ENCODE data around the gene PAEP. TPM values are rescaled to one million over a fixed set of nuclear protein-coding genes. Genes with fewer than 3 reads are reported as not detected.
"Not testable (repeated sequence)": the region's sequence is repeated elsewhere in the genome, so short reads cannot be mapped to it uniquely, and the experiment has no call there.

PAEP gene
- not detected for polyA plus RNA-seq (ENCODE audit: insufficient read length)

- DNase-seq: no peak
Measured at GRCh38 chr9:135561391-135562234, at the start of gene PAEP. Gene PAEP, plus strand, starts transcription at chr9:135561756.

- no peak for DNase-seq
Measured at GRCh38 chr9:135512241-135512603, 49.3 kb upstream of the PAEP start.

DNA sequence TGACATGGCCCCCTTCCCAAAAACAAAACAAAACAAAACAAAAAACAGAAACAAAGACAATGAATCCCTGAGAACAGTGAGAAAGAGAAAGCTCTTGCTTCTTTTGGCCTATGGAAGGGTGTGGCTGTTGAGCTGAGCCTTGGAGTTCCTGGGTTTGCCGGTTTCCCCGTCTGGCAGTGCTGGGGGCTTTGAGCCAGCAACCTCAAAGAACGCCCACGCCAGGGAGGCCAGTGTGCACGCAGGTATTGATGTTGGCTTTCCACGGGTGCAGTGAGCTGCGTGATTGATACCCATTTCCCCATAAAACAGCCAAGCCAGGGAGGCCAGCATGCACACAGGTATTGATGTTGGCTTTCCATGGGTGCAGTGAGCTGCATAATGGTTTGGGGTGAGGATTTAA lies 48.7 kb upstream of the PAEP start:
- DNase-seq: no peak

- DNase-seq: no peak
Measured at GRCh38 chr9:135513351-135513846, 48.2 kb upstream of the PAEP start.

GRCh38 chr9:135513906-135514305 lies 47.6 kb upstream of the PAEP start:
- not testable (repeated sequence) for DNase-seq

DNA sequence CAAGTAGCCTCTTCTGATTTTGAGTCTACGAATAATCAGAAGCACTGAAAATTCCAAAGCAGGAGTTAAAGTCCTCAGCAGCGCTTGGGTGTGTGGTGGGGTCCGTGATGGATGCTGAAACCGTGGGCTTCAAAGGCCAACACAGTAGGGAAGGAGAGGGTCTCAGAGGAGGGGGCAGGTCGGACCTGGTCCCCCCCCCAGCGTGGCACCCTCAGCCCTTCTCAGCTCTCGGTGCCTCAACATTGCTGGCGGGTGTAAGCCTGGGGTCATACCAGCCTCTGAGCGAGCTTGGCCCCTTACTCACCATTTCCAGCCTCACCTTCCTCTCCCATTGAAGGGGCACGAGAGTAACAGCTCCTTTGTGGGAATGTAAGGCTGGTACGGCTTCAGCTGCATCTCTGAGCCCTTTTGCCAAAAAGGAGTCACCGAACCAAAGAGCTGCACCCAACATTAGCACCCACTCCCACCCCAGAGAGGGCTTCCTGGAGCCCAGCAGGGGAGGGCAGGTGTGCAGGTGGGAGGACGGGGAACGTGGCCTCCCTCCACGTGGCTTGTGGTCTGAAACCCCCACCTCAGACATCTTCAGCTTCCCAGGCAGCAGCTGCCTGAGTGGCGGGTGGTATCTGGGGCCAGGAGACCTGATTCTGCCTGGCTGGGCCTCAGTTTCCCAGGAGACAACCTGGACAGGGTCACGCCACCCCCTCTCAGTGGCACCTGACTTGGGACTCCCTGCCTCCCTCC lies 47.0 kb upstream of the PAEP start:
- no peak for DNase-seq

GRCh38 chr9:135515083-135515951 lies 46.2 kb upstream of the PAEP start:
- no peak for DNase-seq

DNA sequence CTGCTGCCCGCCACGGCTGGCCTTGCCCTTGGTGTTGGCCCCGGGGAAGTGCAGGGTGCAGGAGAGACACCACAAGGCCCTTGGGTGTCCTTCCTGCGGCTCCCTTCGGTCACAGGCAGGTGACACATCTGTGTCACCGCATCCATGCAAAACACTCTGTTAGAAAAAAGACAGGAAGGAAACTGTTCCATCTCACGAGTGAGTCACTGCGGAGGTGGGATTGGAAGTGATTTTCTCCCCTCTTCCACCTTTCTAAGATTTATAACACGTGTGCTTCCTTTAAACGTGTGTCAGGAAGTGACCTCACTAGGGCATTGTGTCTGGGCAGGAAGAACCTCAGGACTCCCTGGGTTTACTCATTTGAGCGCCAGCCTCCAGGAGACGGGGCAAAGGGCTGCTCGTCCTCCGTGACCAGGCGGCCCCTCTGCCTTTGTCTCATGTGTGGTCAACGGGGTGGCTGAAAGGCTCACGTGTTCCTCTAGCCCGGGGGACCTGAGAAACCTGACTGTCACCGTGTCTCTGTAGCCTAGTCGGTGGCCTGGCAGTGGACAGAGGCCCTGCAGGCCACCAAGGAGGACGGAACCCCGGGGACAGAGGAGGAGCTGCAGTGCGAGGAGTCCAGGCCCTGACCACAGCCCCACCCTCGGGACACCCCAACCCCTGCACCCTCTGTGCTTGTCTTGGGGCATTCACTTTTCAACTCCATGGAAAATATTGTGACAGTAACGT lies 45.3 kb upstream of the PAEP start:
- DNase-seq: no peak

DNA sequence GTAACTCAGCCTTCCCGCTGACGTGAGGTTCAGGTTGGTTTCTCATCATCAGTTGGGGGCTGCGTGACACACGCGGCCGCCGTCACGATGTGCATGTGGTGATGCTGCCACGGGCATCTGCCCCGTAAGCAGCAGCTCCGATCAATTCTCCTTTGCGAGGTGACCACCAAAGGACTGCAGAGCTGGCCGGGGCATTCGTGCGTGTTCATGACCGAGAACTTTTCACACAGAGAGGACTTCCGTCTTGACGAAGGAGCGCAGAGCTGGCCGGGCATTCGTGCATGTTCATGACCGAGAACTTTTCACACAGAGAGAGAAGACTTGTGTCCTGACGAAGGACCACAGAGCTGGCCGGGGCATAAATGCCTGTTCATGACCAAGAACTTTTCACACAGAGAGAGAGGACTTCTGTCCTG lies 44.1 kb upstream of the PAEP start:
- DNase-seq: no peak

GRCh38 chr9:135519179-135519971 lies 42.2 kb upstream of the PAEP start:
- DNase-seq: no peak

DNA sequence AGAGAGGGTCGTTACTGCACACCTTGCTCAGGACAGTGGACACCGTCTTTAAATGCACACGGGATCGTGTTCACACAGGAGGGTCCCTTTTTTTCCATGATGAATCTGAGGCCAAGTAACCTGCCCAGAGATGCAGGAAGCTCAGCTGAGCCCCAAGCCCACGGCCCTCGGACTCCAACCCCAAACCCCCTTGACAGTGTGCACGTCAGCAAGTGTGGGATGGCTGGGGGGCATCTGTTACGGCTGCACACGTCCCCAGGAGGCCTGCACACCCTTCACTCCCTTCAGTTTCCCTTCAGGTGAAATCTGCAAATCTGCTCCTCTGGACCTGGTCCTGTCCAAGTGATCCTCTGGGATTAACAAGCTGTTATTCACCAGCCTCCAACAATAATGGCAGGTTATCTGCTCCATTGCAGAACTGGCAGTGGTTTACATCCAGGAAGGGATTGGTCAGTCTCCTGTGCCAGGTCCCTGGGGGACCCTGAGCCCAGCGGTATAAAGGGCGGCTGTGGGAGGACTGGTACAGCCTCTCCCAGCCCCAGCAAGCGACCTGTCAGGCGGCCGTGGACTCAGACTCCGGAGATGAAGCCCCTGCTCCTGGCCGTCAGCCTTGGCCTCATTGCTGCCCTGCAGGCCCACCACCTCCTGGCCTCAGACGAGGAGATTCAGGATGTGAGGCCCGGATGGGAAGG lies 40.5 kb upstream of the PAEP start, which contains the start of gene LCN1:
Gene LCN1 (plus strand): TSS at position 525 of the 692 bp plus-strand sequence. CDS start 58 bp downstream, at position 583.
- DNase-seq: no peak

DNA sequence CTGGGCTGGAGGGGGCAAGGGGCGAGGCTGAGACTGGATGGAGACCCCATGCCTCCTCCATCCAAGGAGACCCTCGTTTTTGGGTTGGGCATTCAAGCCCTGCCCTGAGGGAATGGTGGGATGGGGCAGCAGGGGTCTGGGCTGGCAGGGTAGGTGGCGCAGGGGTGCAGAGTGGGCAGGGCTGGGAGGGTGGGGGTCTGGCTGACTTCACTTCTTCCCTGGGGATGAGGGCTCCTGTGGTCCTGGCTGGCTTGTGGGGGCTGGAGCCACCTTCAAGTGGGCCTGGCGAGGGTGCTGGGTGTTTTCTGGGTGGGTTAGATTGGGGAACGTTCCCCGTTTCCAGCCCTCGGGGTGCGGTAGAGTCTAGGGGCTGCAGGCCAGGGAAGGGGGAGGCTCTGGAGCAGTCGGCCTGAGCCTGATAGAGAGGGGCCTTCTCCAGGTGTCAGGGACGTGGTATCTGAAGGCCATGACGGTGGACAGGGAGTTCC lies 39.9 kb upstream of the PAEP start:
- DNase-seq: no peak

- DNase-seq: no peak
Measured at GRCh38 chr9:135522137-135522877, 39.2 kb upstream of the PAEP start.

GRCh38 chr9:135522931-135523330 lies 38.6 kb upstream of the PAEP start:
- no peak for DNase-seq

GRCh38 chr9:135523521-135524129 lies 37.9 kb upstream of the PAEP start:
- no peak for DNase-seq

- no peak for DNase-seq
Measured at GRCh38 chr9:135524130-135524861, 37.3 kb upstream of the PAEP start.

DNA sequence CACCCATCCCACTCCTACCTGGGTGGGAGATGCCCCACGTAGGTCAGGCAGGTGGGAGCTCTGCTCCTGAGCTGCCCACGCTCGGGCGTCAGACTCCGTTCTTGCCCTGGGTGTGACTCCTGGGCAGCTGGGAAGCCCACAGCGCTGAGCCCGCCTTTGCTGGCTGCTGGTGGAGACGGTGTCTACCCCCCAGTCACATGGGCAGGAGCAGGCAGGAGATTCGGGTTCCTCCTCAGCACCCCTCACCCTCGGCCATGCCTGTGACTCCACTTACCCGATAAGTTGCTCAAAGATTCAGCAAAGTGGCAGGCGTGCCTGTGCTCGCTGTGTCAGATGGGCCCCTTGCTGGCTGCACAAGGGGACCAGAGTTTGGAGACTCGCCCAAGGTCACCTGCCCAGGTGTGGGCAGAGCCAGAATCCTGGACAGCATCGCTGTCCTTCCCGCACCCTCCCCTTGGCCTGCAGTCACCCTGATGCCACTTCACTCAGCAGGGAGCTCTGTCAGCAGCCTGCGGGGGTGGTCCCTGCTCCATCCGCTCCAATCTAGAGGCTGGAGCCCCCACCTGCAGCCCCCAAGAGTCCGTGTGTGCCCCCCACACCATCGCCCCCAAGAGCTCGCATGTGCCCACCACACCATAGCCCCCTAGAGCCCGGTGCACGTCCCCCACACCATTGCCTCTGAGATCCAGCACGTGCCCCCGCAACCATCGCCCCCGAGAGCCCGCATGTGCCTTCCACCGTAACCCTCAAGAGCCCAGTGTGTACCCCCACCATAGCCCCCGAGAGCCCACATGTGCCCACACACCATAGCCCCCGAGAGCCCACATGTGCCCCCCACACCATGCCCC lies 36.1 kb upstream of the PAEP start:
- no peak for DNase-seq
